Liver (tissue), 9 donors: Measurements from ENCODE around the gene PWWP2B. TPM values are rescaled to one million over a fixed set of nuclear protein-coding genes. Genes with fewer than 3 reads are reported as not detected.

Experiments used
- DNase-seq: peaks from one replicate; pipeline ENCODE4 v3.0.0-alpha.2; 2017; ENCODE audit warnings: low spot score
- H3K27ac ChIP-seq, 2 donors: one replicate each; pipeline ENCODE4 v1.7.0; 2013; ENCODE audit warnings: inconsistent platforms in 2 of 2, low read length in 2 of 2, control low read depth in 1 of 2, low read depth in 1 of 2, mild to moderate bottlenecking in 1 of 2
- H3K27me3 ChIP-seq, 4 donors: one replicate each; pipeline versions ENCODE4 v1.6.1 to v1.7.0; 2013; ENCODE audit warnings: low read length in 3 of 4, inconsistent platforms in 1 of 4, mild to moderate bottlenecking in 1 of 4, moderate library complexity in 1 of 4; ENCODE audit not compliant: control insufficient read depth in 4 of 4, insufficient read depth in 4 of 4
- H3K36me3 ChIP-seq, 4 donors: one replicate each; pipeline versions ENCODE4 v1.6.1 to v1.7.0; 2013; ENCODE audit warnings: low read length in 3 of 4, mild to moderate bottlenecking in 3 of 4, low read depth in 1 of 4, moderate library complexity in 1 of 4; ENCODE audit not compliant: control insufficient read depth in 4 of 4, insufficient read depth in 3 of 4
- H3K4me1 ChIP-seq, 4 donors: one replicate each; pipeline versions ENCODE4 v1.6.1 to v1.7.0; 2013; ENCODE audit warnings: low read length in 3 of 4, mild to moderate bottlenecking in 3 of 4, moderate library complexity in 1 of 4; ENCODE audit not compliant: control insufficient read depth in 4 of 4, insufficient read depth in 4 of 4
- H3K4me3 ChIP-seq, 3 donors: one replicate each; pipeline versions ENCODE4 v1.6.1 to v1.7.0; 2013; ENCODE audit warnings: low read length in 3 of 3, control low read depth in 1 of 3, low read depth in 1 of 3, mild to moderate bottlenecking in 1 of 3
- H3K9ac ChIP-seq, 2 donors: one replicate each; pipeline ENCODE4 v1.7.0; 2013; ENCODE audit warnings: low read length in 2 of 2, mild to moderate bottlenecking in 2 of 2, moderate library complexity in 2 of 2, control low read depth in 1 of 2, low read depth in 1 of 2
- H3K9me3 ChIP-seq, 4 donors: one replicate each; pipeline versions ENCODE4 v1.6.1 to v1.7.0; 2013; ENCODE audit warnings: low read length in 3 of 4; ENCODE audit not compliant: control insufficient read depth in 4 of 4
- CTCF ChIP-seq: fragments of 150-350 bp; IDR thresholded peaks from 2 replicates; pipeline ENCODE4 v1.5.1; 2017; ENCODE audit warnings: improper control_type of control experiment, low read depth, low read length; ENCODE audit not compliant: missing input control
- EGR1 ChIP-seq, 2 donors: IDR thresholded peaks; 2 replicates each; pipeline ENCODE4 v1.6.1; 2016 to 2018; ENCODE audit warnings: antibody characterized with exemption in 2 of 2, low read depth in 2 of 2
- FOXA2 ChIP-seq: IDR thresholded peaks from 2 replicates; pipeline ENCODE4 v1.6.1; 2016; ENCODE audit warnings: antibody characterized with exemption
- GABPA ChIP-seq, 2 donors: IDR thresholded peaks in 1 of 2; conservative IDR thresholded peaks in 1 of 2; 2 replicates each; pipeline ENCODE4 v1.6.1; 2016; ENCODE audit warnings: antibody characterized with exemption in 2 of 2, mild to moderate bottlenecking in 1 of 2, moderate library complexity in 1 of 2
- HNF4G ChIP-seq: IDR thresholded peaks from 2 replicates; pipeline ENCODE4 v1.6.1; 2016; ENCODE audit warnings: antibody characterized with exemption
- JUND ChIP-seq, 2 donors: IDR thresholded peaks; 2 replicates each; pipeline ENCODE4 v1.6.1; 2016; ENCODE audit warnings: antibody characterized with exemption in 2 of 2
- MAX ChIP-seq: IDR thresholded peaks from 2 replicates; pipeline ENCODE4 v1.6.1; 2016; ENCODE audit warnings: antibody characterized with exemption
- NR2F2 ChIP-seq: IDR thresholded peaks from 2 replicates; pipeline ENCODE4 v1.6.1; 2016; ENCODE audit warnings: antibody characterized with exemption
- RAD21 ChIP-seq, 2 donors: IDR thresholded peaks; 2 replicates each; pipeline ENCODE4 v1.6.1; 2016; ENCODE audit warnings: antibody characterized with exemption in 2 of 2, mild to moderate bottlenecking in 2 of 2
- REST ChIP-seq: IDR thresholded peaks from 2 replicates; pipeline ENCODE4 v1.6.1; 2016; ENCODE audit warnings: antibody characterized with exemption, mild to moderate bottlenecking
- RXRA ChIP-seq, 2 donors: IDR thresholded peaks; 2 replicates each; pipeline ENCODE4 v1.6.1; 2017 to 2018; ENCODE audit warnings: antibody characterized with exemption in 2 of 2, mild to moderate bottlenecking in 1 of 2
- SP1 ChIP-seq: IDR thresholded peaks from 2 replicates; pipeline ENCODE4 v1.6.1; 2018; ENCODE audit warnings: antibody characterized with exemption, mild to moderate bottlenecking
- TAF1 ChIP-seq: conservative IDR thresholded peaks from 2 replicates; pipeline ENCODE4 v1.6.1; 2016; ENCODE audit warnings: antibody characterized with exemption, mild to moderate bottlenecking
- YY1 ChIP-seq: IDR thresholded peaks from 2 replicates; pipeline ENCODE4 v1.6.1; 2016; ENCODE audit warnings: antibody characterized with exemption, mild to moderate bottlenecking
- WGBS: extraction: QIAGEN DNeasy Blood & Tissue Kit; methylation state at CpG from one replicate; pipeline ENCODE4 v1.1.7; 2013; 5-methylcytosine and 5-hydroxymethylcytosine counted together
- polyA plus RNA-seq, 2 donors: library from polyadenylated mRNA; stranded (reverse) in 1 of 2; unstranded in 1 of 2; fragments of 200-250 nt in 1 of 2; fragments of >200 nt in 1 of 2; fragmentation: Nextera tagmentation in 1 of 2; extraction: Ambion mirVana in 1 of 2; gene quantifications; one replicate each; pipeline versions ENCODE4 v1.2.1 to v1.2.3, GENCODE V29; 2013 to 2015
- total RNA-seq, 2 donors: library from RNA; depleted of rRNA; stranded (reverse); fragments of >200 nt; gene quantifications; one replicate each; pipeline ENCODE4 v1.2.3, GENCODE V29; 2014
- TF ChIP-seq, protein P1 (sequence below): IDR thresholded peaks from 2 replicates; pipeline ENCODE4 v1.6.1; 2016; ENCODE audit warnings: antibody characterized with exemption
- TF ChIP-seq, protein P2 (sequence below): IDR thresholded peaks from 2 replicates; pipeline ENCODE4 v1.6.1; 2016; ENCODE audit warnings: antibody characterized with exemption
- donor health status: healthy.
- donor health status: healthy.
- donor health status: healthy.
- donor health status: healthy.
- donor health status: healthy.

Gene PWWP2B
- total and polyA plus RNA-seq, 4 donors, result 0.75 to 4.2 (median 3.6) TPM

DNA sequence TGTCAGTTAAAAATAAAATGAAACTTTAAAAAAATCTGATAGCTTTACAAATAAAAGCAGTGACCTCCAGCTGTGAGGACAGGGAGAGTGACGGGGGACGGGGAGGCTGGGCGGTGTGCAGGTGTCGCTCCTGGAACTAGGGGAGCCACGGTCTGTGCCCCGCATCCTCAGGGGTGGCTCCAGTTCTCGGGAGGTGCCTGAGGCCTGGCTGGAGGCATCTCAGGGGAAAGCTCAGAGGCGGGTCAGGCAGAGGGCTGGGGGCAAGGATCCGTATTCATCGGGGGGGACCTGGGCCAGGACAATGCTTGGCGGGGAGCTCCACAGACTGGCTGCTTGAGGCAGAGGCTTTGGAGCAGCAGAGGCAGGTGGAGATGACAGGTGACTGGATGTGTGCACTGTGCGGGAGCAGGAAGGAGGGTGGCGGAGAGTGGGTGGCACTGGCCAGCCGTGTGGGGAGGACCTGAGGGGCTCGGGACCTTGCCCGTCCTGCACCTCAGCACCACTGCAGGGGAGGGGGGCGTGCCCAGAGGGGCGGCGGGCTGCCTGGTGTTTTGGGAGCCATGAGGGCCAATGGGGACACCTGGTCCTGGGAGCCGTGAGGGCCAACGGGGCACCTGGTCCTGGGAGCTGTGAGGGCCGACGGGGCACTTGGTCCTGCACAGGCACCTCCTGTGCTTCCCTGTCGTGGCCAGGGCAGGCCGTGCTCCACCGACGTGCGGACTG is 13.2 kb downstream of the PWWP2B start:
- Histone ChIP-seq H3K36me3 (peaks cover 0 to 6% (median 1%) of the 10 kb centered on the region in 4 donors), H3K27me3 (no peaks in the 10 kb centered on the region), H3K9me3 (no peaks in the 10 kb centered on the region), H3K4me1 (peaks cover 0 to 17% (median 11%) of the 10 kb centered on the region in 4 donors), H3K9ac (no peak overlapping the region), H3K27ac (no peak overlapping the region), H3K4me3 (no peak overlapping the region)
- TF ChIP-seq YY1, result no peak
- no peak for TF ChIP-seq REST
- TF ChIP-seq HNF4G, result no peak
- no peak for TF ChIP-seq JUND (IDR thresholded peaks at IDR 0.05)
- TF ChIP-seq FOXA2, result no peak
- no peak for TF ChIP-seq TAF1
- TF ChIP-seq EGR1 (IDR thresholded peaks at IDR 0.05; ENCODE audit: low read depth in 2 of 2), result no peak
- no peak for TF ChIP-seq MAX
- TF ChIP-seq, protein P1, sequence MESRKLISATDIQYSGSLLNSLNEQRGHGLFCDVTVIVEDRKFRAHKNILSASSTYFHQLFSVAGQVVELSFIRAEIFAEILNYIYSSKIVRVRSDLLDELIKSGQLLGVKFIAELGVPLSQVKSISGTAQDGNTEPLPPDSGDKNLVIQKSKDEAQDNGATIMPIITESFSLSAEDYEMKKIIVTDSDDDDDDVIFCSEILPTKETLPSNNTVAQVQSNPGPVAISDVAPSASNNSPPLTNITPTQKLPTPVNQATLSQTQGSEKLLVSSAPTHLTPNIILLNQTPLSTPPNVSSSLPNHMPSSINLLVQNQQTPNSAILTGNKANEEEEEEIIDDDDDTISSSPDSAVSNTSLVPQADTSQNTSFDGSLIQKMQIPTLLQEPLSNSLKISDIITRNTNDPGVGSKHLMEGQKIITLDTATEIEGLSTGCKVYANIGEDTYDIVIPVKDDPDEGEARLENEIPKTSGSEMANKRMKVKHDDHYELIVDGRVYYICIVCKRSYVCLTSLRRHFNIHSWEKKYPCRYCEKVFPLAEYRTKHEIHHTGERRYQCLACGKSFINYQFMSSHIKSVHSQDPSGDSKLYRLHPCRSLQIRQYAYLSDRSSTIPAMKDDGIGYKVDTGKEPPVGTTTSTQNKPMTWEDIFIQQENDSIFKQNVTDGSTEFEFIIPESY, result no peak
- TF ChIP-seq SP1, result no peak
- TF ChIP-seq, protein P2, sequence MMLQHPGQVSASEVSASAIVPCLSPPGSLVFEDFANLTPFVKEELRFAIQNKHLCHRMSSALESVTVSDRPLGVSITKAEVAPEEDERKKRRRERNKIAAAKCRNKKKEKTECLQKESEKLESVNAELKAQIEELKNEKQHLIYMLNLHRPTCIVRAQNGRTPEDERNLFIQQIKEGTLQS, result no peak
- TF ChIP-seq NR2F2, result no peak
- 93% methylated on average over 28 of the region's 28 CpGs for WGBS
- DNase-seq, result no peak

GRCh38 chr10:132410779-132411532 is 14.0 kb downstream of the PWWP2B start:
- WGBS, result 84% methylated on average over 28 of the region's 28 CpGs
- no peak for DNase-seq
- no peak overlapping the region for H3K4me3 ChIP-seq
- H3K4me1 ChIP-seq, result peaks cover 0 to 17% (median 11%) of the 10 kb centered on the region in 4 donors
- no peaks in the 10 kb centered on the region for H3K27me3 ChIP-seq
- H3K27ac ChIP-seq, result no peak overlapping the region
- H3K36me3 ChIP-seq, result peaks cover 0 to 3% (median under 1%) of the 10 kb centered on the region in 4 donors
- H3K9me3 ChIP-seq, result no peaks in the 10 kb centered on the region
- H3K9ac ChIP-seq, result no peak overlapping the region
- TF ChIP-seq TAF1 (no peak), FOXA2 (no peak), EGR1 (IDR thresholded peaks at IDR 0.05; ENCODE audit: low read depth in 2 of 2) (no peak), CTCF (no peak), MAX (no peak), NR2F2 (no peak), JUND (IDR thresholded peaks at IDR 0.05) (no peak), RAD21 (IDR thresholded peaks at IDR 0.05) (no peak), SP1 (no peak), RXRA (IDR thresholded peaks at IDR 0.05) (no peak), GABPA (IDR thresholded peaks at IDR 0.05 in 1 of 2, conservative IDR thresholded peaks at IDR 0.05 in 1 of 2) (no peak)
- TF ChIP-seq, protein P2, result no peak
- TF ChIP-seq, protein P1, result no peak
